Endothelial cell (in vitro differentiated cells): ENCODE results near the gene ADAT3. TPM values are rescaled to one million over a fixed set of nuclear protein-coding genes. Genes with fewer than 3 reads are reported as not detected.

ENCODE experiments used
- DNase-seq: peaks from one replicate; pipeline ENCODE4 v3.0.0; 2021; ENCODE audit warnings: low spot score
- H3K27ac Mint-ChIP-seq: one replicate; pipeline ENCODE4 v1.8.0; 2021; ENCODE audit warnings: mixed read lengths, inconsistent platforms; ENCODE audit not compliant: unreplicated experiment
- H3K27me3 Mint-ChIP-seq: one replicate; pipeline ENCODE4 v1.8.0; 2021; ENCODE audit warnings: mild to moderate bottlenecking, moderate library complexity, mixed read lengths, inconsistent platforms; ENCODE audit not compliant: unreplicated experiment
- H3K36me3 Mint-ChIP-seq: one replicate; pipeline ENCODE4 v1.8.0; 2021; ENCODE audit warnings: mild to moderate bottlenecking, low read depth, mixed read lengths, inconsistent platforms; ENCODE audit not compliant: unreplicated experiment
- H3K4me1 Mint-ChIP-seq: one replicate; pipeline ENCODE4 v1.8.0; 2021; ENCODE audit warnings: mild to moderate bottlenecking, mixed read lengths, inconsistent platforms; ENCODE audit not compliant: unreplicated experiment
- H3K4me3 Mint-ChIP-seq: one replicate; pipeline ENCODE4 v1.8.0; 2021; ENCODE audit warnings: mild to moderate bottlenecking, mixed read lengths, inconsistent platforms; ENCODE audit not compliant: unreplicated experiment
- H3K9me3 Mint-ChIP-seq: one replicate; pipeline ENCODE4 v1.8.0; 2021; ENCODE audit warnings: mixed read lengths, inconsistent platforms; ENCODE audit not compliant: unreplicated experiment
- CTCF ChIP-seq: fragments of 200-600 bp; sonication (generic); IDR thresholded peaks from one replicate; pipeline ENCODE4 v1.5.0; 2021; ENCODE audit warnings: antibody characterized with exemption; ENCODE audit not compliant: unreplicated experiment
- total RNA-seq: library from RNA; stranded (reverse); fragmentation: NEBNext Ultra II Directional; extraction: Animal tissue kit (Norgen Biotek cat#: 25700); gene quantifications from one replicate; pipeline ENCODE4 v1.2.1, GENCODE V29; 2021; ENCODE audit not compliant: unreplicated experiment

ADAT3 gene
- total RNA-seq, 1 donor from 2014 or later, result 10.5 TPM

- no peaks in the 10 kb centered on the region for H3K9me3 Mint-ChIP-seq
- H3K36me3 Mint-ChIP-seq, result peaks cover 4% of the 10 kb centered on the region
- peak overlapping the region; percentile 48 for H3K4me3 Mint-ChIP-seq
- H3K27me3 Mint-ChIP-seq, result peaks cover 3% of the 10 kb centered on the region
- TF ChIP-seq CTCF, result no peak
- DNase-seq, result no peak
- no peak overlapping the region for H3K27ac Mint-ChIP-seq
- peaks cover 15% of the 10 kb centered on the region for H3K4me1 Mint-ChIP-seq
These were observed 1.9 kb downstream of the ADAT3 start for GRCh38 chr19:1906985-1907562.

GRCh38 chr19:1907563-1908363 is 2.6 kb downstream of the ADAT3 start:
- Mint-ChIP-seq H3K9me3 (no peaks in the 10 kb centered on the region), H3K27me3 (peaks cover 3% of the 10 kb centered on the region), H3K4me3 (no peak overlapping the region), H3K36me3 (peaks cover 4% of the 10 kb centered on the region), H3K4me1 (peaks cover 15% of the 10 kb centered on the region), H3K27ac (no peak overlapping the region)
- no peak for DNase-seq
- no peak for TF ChIP-seq CTCF

- Mint-ChIP-seq H3K36me3 (peaks cover 4% of the 10 kb centered on the region), H3K4me1 (peaks cover 15% of the 10 kb centered on the region), H3K27me3 (peaks cover 3% of the 10 kb centered on the region), H3K9me3 (no peaks in the 10 kb centered on the region), H3K27ac (no peak overlapping the region), H3K4me3 (no peak overlapping the region)
- no peak for DNase-seq
- TF ChIP-seq CTCF, result no peak
These were observed 3.1 kb downstream of the ADAT3 start for GRCh38 chr19:1908364-1908678.

GRCh38 chr19:1909761-1910080 is 4.5 kb downstream of the ADAT3 start:
- no peak overlapping the region for H3K27ac Mint-ChIP-seq
- H3K27me3 Mint-ChIP-seq, result peaks cover 3% of the 10 kb centered on the region
- H3K36me3 Mint-ChIP-seq, result peaks cover 4% of the 10 kb centered on the region
- TF ChIP-seq CTCF, result no peak
- H3K4me1 Mint-ChIP-seq, result peaks cover 9% of the 10 kb centered on the region
- H3K4me3 Mint-ChIP-seq, result no peak overlapping the region
- DNase-seq, result no peak
- H3K9me3 Mint-ChIP-seq, result no peaks in the 10 kb centered on the region

GRCh38 chr19:1910177-1910576 is 5.0 kb downstream of the ADAT3 start:
- Mint-ChIP-seq H3K4me1 (peaks cover 9% of the 10 kb centered on the region), H3K36me3 (peaks cover 4% of the 10 kb centered on the region), H3K9me3 (no peaks in the 10 kb centered on the region), H3K27ac (peak overlapping the region; percentile 34), H3K4me3 (peak overlapping the region; percentile 58), H3K27me3 (peaks cover 3% of the 10 kb centered on the region)
- no peak for TF ChIP-seq CTCF
- no peak for DNase-seq
